CD4-positive, alpha-beta memory T cell (primary cell): ENCODE measurements around the gene FOCAD. TPM values are rescaled to one million over a fixed set of nuclear protein-coding genes. Genes with fewer than 3 reads are reported as not detected.
A peak's percentile ranks its signal among the peaks of the same experiment; 100 is the strongest.

Experiments
- CTCF ChIA-PET: fragments of 350-600 bp; sonication (Branson Sonifier 250); formaldehyde crosslinking; loops from one replicate; lab custom pipeline; 2021; ENCODE audit warnings: inconsistent platforms; ENCODE audit not compliant: partially characterized antibody; lab: Charles Lee
- POLR2A ChIA-PET: fragments of 350-600 bp; sonication (Branson Sonifier 250); formaldehyde crosslinking; loops from one replicate; lab custom pipeline; 2021; ENCODE audit not compliant: partially characterized antibody; lab: Charles Lee
- DNase-seq, 5 donors: peaks; one replicate each; pipeline versions ENCODE4 v3.0.0 to v3.0.0-alpha.2; 2020 to 2022; ENCODE audit warnings: mixed read lengths in 1 of 5
- H3K27ac ChIP-seq: one replicate; pipeline ENCODE4 v1.7.0; 2013; ENCODE audit warnings: low read depth, low read length
- H3K27me3 ChIP-seq: 2 replicates; pipeline ENCODE4 v1.7.0; 2013; ENCODE audit warnings: mild to moderate bottlenecking, low read length, moderate library complexity; ENCODE audit not compliant: insufficient read depth
- H3K36me3 ChIP-seq: 2 replicates; pipeline ENCODE4 v1.7.0; 2013; ENCODE audit warnings: mild to moderate bottlenecking, low read length, moderate library complexity; ENCODE audit not compliant: insufficient read depth
- H3K4me1 ChIP-seq: 2 replicates; pipeline ENCODE4 v1.7.0; 2013; ENCODE audit warnings: mild to moderate bottlenecking, low read length, moderate library complexity; ENCODE audit not compliant: insufficient read depth
- H3K4me3 ChIP-seq, 2 donors: one replicate each; pipeline ENCODE4 v1.7.0; 2013; ENCODE audit warnings: low read length in 2 of 2, mild to moderate bottlenecking in 1 of 2
- H3K9me3 ChIP-seq, 2 donors: one replicate each; pipeline ENCODE4 v1.7.0; 2013; ENCODE audit warnings: low read length in 2 of 2, control low read depth in 1 of 2; ENCODE audit not compliant: control insufficient read depth in 1 of 2
- H3K27ac Mint-ChIP-seq, 7 donors: one replicate each; pipeline ENCODE4 v1.8.0; 2020 to 2021; ENCODE audit warnings: mixed read lengths in 7 of 7, mild to moderate bottlenecking in 6 of 7, inconsistent platforms in 3 of 7, moderate library complexity in 3 of 7
- H3K27me3 Mint-ChIP-seq, 2 donors: one replicate each; pipeline ENCODE4 v1.8.0; 2020 to 2021; ENCODE audit warnings: mixed read lengths in 2 of 2
- H3K36me3 Mint-ChIP-seq, 2 donors: one replicate each; pipeline ENCODE4 v1.8.0; 2020 to 2021; ENCODE audit warnings: mixed read lengths in 2 of 2, inconsistent platforms in 1 of 2, mild to moderate bottlenecking in 1 of 2
- H3K4me1 Mint-ChIP-seq, 4 donors: one replicate each; pipeline ENCODE4 v1.8.0; 2020 to 2021; ENCODE audit warnings: mixed read lengths in 4 of 4, mild to moderate bottlenecking in 1 of 4
- H3K4me3 Mint-ChIP-seq, 8 donors: one replicate each; pipeline ENCODE4 v1.8.0; 2020 to 2021; ENCODE audit warnings: mixed read lengths in 8 of 8, mild to moderate bottlenecking in 7 of 8, moderate library complexity in 6 of 8, inconsistent platforms in 3 of 8
- H3K9me3 Mint-ChIP-seq, 8 donors: one replicate each; pipeline ENCODE4 v1.8.0; 2020 to 2021; ENCODE audit warnings: mixed read lengths in 8 of 8, mild to moderate bottlenecking in 5 of 8, inconsistent platforms in 3 of 8, moderate library complexity in 1 of 8
- intact Hi-C: fragments of 100-400 bp; cut with micrococcal nuclease; formaldehyde crosslinking; loops from one replicate; pipeline ENCODE4 v1.15.1; 2023
- polyA plus RNA-seq, 2 donors: library from polyadenylated mRNA; unstranded; fragments of 300-500 nt; fragmentation: Illumina TruSeq; gene quantifications; one replicate each; pipeline ENCODE4 v1.2.3, GENCODE V29; 2021
- total RNA-seq, 2 experiments: library from RNA; stranded (reverse); gene quantifications; one replicate each; pipeline ENCODE4 v1.2.3, GENCODE V29; 2021

Gene FOCAD
- total and polyA plus RNA-seq, 4 experiments from 2014 or later = 12.4 to 20.6 (median 17.5) TPM

GRCh38 chr9:20848490-20848889 lies 164.4 kb downstream of the FOCAD start:
- Histone ChIP-seq H3K4me1 (no peaks in the 10 kb centered on the region), H3K27me3 (no peaks in the 10 kb centered on the region), H3K9me3 (no peaks in the 10 kb centered on the region), H3K36me3 (no peaks in the 10 kb centered on the region), H3K4me3 (no peak overlapping the region), H3K27ac (no peak overlapping the region)
- H3K4me3 Mint-ChIP-seq = no peak overlapping the region
- intact Hi-C loops = no loop called here
- H3K27me3 Mint-ChIP-seq = no peaks in the 10 kb centered on the region
- peaks cover 0 to under 1% (median 0%) of the 10 kb centered on the region in 8 donors for H3K9me3 Mint-ChIP-seq
- H3K36me3 Mint-ChIP-seq = peaks cover 1 to 20% of the 10 kb centered on the region in 2 donors
- H3K4me1 Mint-ChIP-seq = no peaks in the 10 kb centered on the region
- DNase-seq = no peak
- ChIA-PET POLR2A (no interaction called here), CTCF (no interaction called here)
- H3K27ac Mint-ChIP-seq = no peak overlapping the region

GRCh38 chr9:20853866-20854265 lies 169.8 kb downstream of the FOCAD start:
- H3K9me3 Mint-ChIP-seq = peaks cover 0 to 14% (median 10%) of the 10 kb centered on the region in 8 donors
- H3K4me3 Mint-ChIP-seq = no peak overlapping the region
- no peaks in the 10 kb centered on the region for H3K27me3 Mint-ChIP-seq
- Histone ChIP-seq H3K9me3 (no peaks in the 10 kb centered on the region), H3K27me3 (no peaks in the 10 kb centered on the region), H3K36me3 (no peaks in the 10 kb centered on the region), H3K27ac (no peak overlapping the region), H3K4me1 (no peaks in the 10 kb centered on the region), H3K4me3 (no peak overlapping the region)
- H3K36me3 Mint-ChIP-seq = peaks cover 14 to 20% of the 10 kb centered on the region in 2 donors
- CTCF ChIA-PET = interaction anchor here (0.8 kb wide), 1 partner anchor 30 kb away, joined by 3 read pairs; no protein-coding TSS in a partner anchor
- H3K27ac Mint-ChIP-seq = no peak overlapping the region
- H3K4me1 Mint-ChIP-seq = no peaks in the 10 kb centered on the region
- POLR2A ChIA-PET = no interaction called here
- intact Hi-C loops = no loop called here
- no peak for DNase-seq

GRCh38 chr9:20854444-20854843 lies 170.4 kb downstream of the FOCAD start:
- no peak overlapping the region for H3K4me3 ChIP-seq
- H3K27me3 ChIP-seq = no peaks in the 10 kb centered on the region
- H3K27ac Mint-ChIP-seq = peak overlapping the region in 1 of 7 donors; percentile 22

GRCh38 chr9:20863945-20864344 lies 179.9 kb downstream of the FOCAD start:
- no peaks in the 10 kb centered on the region for H3K9me3 Mint-ChIP-seq
- no peak for DNase-seq

More at GRCh38 chr9:20854444-20854843, 170.4 kb downstream of the FOCAD start:
- CTCF ChIA-PET = no interaction called here
- Mint-ChIP-seq H3K36me3 (peaks cover 14 to 20% of the 10 kb centered on the region in 2 donors), H3K4me3 (no peak overlapping the region), H3K9me3 (peaks cover 0 to 14% (median 10%) of the 10 kb centered on the region in 8 donors), H3K4me1 (no peaks in the 10 kb centered on the region), H3K27me3 (no peaks in the 10 kb centered on the region)
- no peaks in the 10 kb centered on the region for H3K36me3 ChIP-seq
- DNase-seq = no peak
- no peak overlapping the region for H3K27ac ChIP-seq
- POLR2A ChIA-PET = no interaction called here
- no peaks in the 10 kb centered on the region for H3K4me1 ChIP-seq
- intact Hi-C loops = no loop called here
- H3K9me3 ChIP-seq = no peaks in the 10 kb centered on the region

GRCh38 chr9:20865347-20865746 lies 181.3 kb downstream of the FOCAD start:
- H3K4me1 ChIP-seq = no peaks in the 10 kb centered on the region
- POLR2A ChIA-PET = no interaction called here
- H3K36me3 ChIP-seq = no peaks in the 10 kb centered on the region
- H3K27ac ChIP-seq = no peak overlapping the region
- H3K27ac Mint-ChIP-seq = no peak overlapping the region
- H3K27me3 Mint-ChIP-seq = no peaks in the 10 kb centered on the region
- peaks cover 11 to 51% of the 10 kb centered on the region in 2 donors for H3K36me3 Mint-ChIP-seq
- peaks cover 0 to under 1% (median 0%) of the 10 kb centered on the region in 8 donors for H3K9me3 Mint-ChIP-seq
- intact Hi-C loops = no loop called here
- CTCF ChIA-PET = interaction anchor here (1.0 to 1.1 kb wide), 2 partner anchors 17 to 19 kb away, joined by 3 read pairs; no protein-coding TSS in a partner anchor
- no peak overlapping the region for H3K4me3 ChIP-seq
- H3K9me3 ChIP-seq = no peaks in the 10 kb centered on the region
- no peak overlapping the region for H3K4me3 Mint-ChIP-seq
- H3K4me1 Mint-ChIP-seq = peaks cover 0 to 2% (median 0%) of the 10 kb centered on the region in 4 donors
- no peak for DNase-seq
- H3K27me3 ChIP-seq = no peaks in the 10 kb centered on the region

More at GRCh38 chr9:20863945-20864344, 179.9 kb downstream of the FOCAD start:
- Mint-ChIP-seq H3K36me3 (peaks cover 11 to 45% of the 10 kb centered on the region in 2 donors), H3K4me1 (peaks cover 0 to 2% (median 0%) of the 10 kb centered on the region in 4 donors), H3K27ac (no peak overlapping the region), H3K4me3 (no peak overlapping the region), H3K27me3 (no peaks in the 10 kb centered on the region)
- Histone ChIP-seq H3K4me1 (no peaks in the 10 kb centered on the region), H3K36me3 (no peaks in the 10 kb centered on the region), H3K4me3 (no peak overlapping the region), H3K27ac (no peak overlapping the region), H3K27me3 (no peaks in the 10 kb centered on the region), H3K9me3 (no peaks in the 10 kb centered on the region)
- ChIA-PET CTCF (no interaction called here), POLR2A (no interaction called here)
- intact Hi-C loops = no loop called here

GRCh38 chr9:20870115-20870514 lies 186.1 kb downstream of the FOCAD start:
- ChIA-PET CTCF (interaction anchor here (4.8 kb wide), 1 partner anchor 12 kb away, joined by 39 read pairs; no protein-coding TSS in a partner anchor), POLR2A (no interaction called here)
- Histone ChIP-seq H3K36me3 (no peaks in the 10 kb centered on the region), H3K27me3 (no peaks in the 10 kb centered on the region), H3K27ac (no peak overlapping the region), H3K4me1 (no peaks in the 10 kb centered on the region), H3K4me3 (no peak overlapping the region), H3K9me3 (no peaks in the 10 kb centered on the region)
- Mint-ChIP-seq H3K27ac (no peak overlapping the region), H3K9me3 (peaks cover 0 to 3% (median 0%) of the 10 kb centered on the region in 8 donors), H3K4me1 (peaks cover 0 to 5% (median 2%) of the 10 kb centered on the region in 4 donors), H3K4me3 (no peak overlapping the region), H3K36me3 (peaks cover 3 to 23% of the 10 kb centered on the region in 2 donors), H3K27me3 (no peaks in the 10 kb centered on the region)
- intact Hi-C loops = no loop called here
- no peak for DNase-seq

GRCh38 chr9:20872340-20872977 lies 188.4 kb downstream of the FOCAD start:
- DNase-seq = no peak
- Histone ChIP-seq H3K36me3 (no peaks in the 10 kb centered on the region), H3K4me1 (no peaks in the 10 kb centered on the region), H3K4me3 (no peak overlapping the region), H3K27ac (no peak overlapping the region), H3K27me3 (no peaks in the 10 kb centered on the region), H3K9me3 (no peaks in the 10 kb centered on the region)
- intact Hi-C loops = no loop called here
- peak overlapping the region in 1 of 7 donors; percentile 60 for H3K27ac Mint-ChIP-seq
- H3K4me1 Mint-ChIP-seq = peaks cover 0 to 5% (median 2%) of the 10 kb centered on the region in 4 donors
- POLR2A ChIA-PET = no interaction called here
- H3K27me3 Mint-ChIP-seq = no peaks in the 10 kb centered on the region
- H3K9me3 Mint-ChIP-seq = peaks cover 0 to 3% (median 0%) of the 10 kb centered on the region in 8 donors
- H3K4me3 Mint-ChIP-seq = no peak overlapping the region
- CTCF ChIA-PET = interaction anchor here (4.8 kb wide), 1 partner anchor 10 kb away, joined by 39 read pairs; no protein-coding TSS in a partner anchor
- H3K36me3 Mint-ChIP-seq = peaks cover 3 to 19% of the 10 kb centered on the region in 2 donors
